WERI-Rb-1 (cell line): ENCODE measurements around the gene EIF3K.
"Not testable (repeated sequence)": the region's sequence is repeated elsewhere in the genome, so short reads cannot be mapped to it uniquely, and the experiment has no call there.

Experiments used
- DNase-seq: peaks from one replicate; pipeline ENCODE4 v3.0.0-alpha.2; 2020
- H3K27ac ChIP-seq: fragments of 250-450 bp; sonication (Bioruptor Pico); 2 replicates; pipeline ENCODE4 v1.5.1; 2020; ENCODE audit warnings: mild to moderate bottlenecking, moderate library complexity
- H3K27me3 ChIP-seq: fragments of 250-450 bp; sonication (Bioruptor Pico); 2 replicates; pipeline ENCODE4 v1.5.1; 2021; ENCODE audit warnings: mild to moderate bottlenecking, low read depth, moderate library complexity; ENCODE audit not compliant: insufficient read depth, severe bottlenecking
- H3K36me3 ChIP-seq: fragments of 250-450 bp; sonication (Bioruptor Pico); 2 replicates; pipeline ENCODE4 v1.5.1; 2020; ENCODE audit warnings: mild to moderate bottlenecking, moderate library complexity
- H3K4me3 ChIP-seq: 2 replicates; pipeline ENCODE4 v1.5.1; 2011; ENCODE audit warnings: low read depth, mild to moderate bottlenecking, control low read depth, low read length
- H3K9me3 ChIP-seq: fragments of 250-450 bp; sonication (Bioruptor Pico); 2 replicates; pipeline ENCODE4 v1.5.1; 2021; ENCODE audit warnings: mild to moderate bottlenecking, moderate library complexity; ENCODE audit not compliant: severe bottlenecking
- CTCF ChIP-seq: IDR thresholded peaks from 2 replicates; pipeline ENCODE4 v1.5.1; 2011; ENCODE audit warnings: low read depth, mild to moderate bottlenecking, control low read depth, inconsistent platforms, low read length

EIF3K gene

GRCh38 chr19:38596057-38596981, 22.7 kb upstream of the EIF3K start:
- Histone ChIP-seq H3K4me3 (no peak overlapping the region), H3K27ac (no peak overlapping the region), H3K27me3 (no peaks in the 10 kb centered on the region), H3K36me3 (no peaks in the 10 kb centered on the region), H3K9me3 (no peaks in the 10 kb centered on the region)
- TF ChIP-seq CTCF: no peak
- DNase-seq: peak; percentile 37

- DNase-seq: no peak
- Histone ChIP-seq H3K27ac (no peak overlapping the region), H3K9me3 (no peaks in the 10 kb centered on the region), H3K4me3 (no peak overlapping the region), H3K27me3 (no peaks in the 10 kb centered on the region), H3K36me3 (no peaks in the 10 kb centered on the region)
- TF ChIP-seq CTCF: no peak
Measured at GRCh38 chr19:38597075-38597474, 21.9 kb upstream of the EIF3K start.

GRCh38 chr19:38599722-38600121, 19.3 kb upstream of the EIF3K start:
- no peak for DNase-seq
- H3K36me3 ChIP-seq: no peaks in the 10 kb centered on the region
- no peaks in the 10 kb centered on the region for H3K27me3 ChIP-seq
- no peak for TF ChIP-seq CTCF
- H3K9me3 ChIP-seq: no peaks in the 10 kb centered on the region
- H3K27ac ChIP-seq: no peak overlapping the region
- H3K4me3 ChIP-seq: no peak overlapping the region

- H3K27me3 ChIP-seq, H3K9me3 ChIP-seq, H3K36me3 ChIP-seq, H3K4me3 ChIP-seq, H3K27ac ChIP-seq, DNase-seq: not testable (repeated sequence)
Measured at GRCh38 chr19:38602856-38603255, 16.1 kb upstream of the EIF3K start.

- Histone ChIP-seq H3K36me3 (no peaks in the 10 kb centered on the region), H3K27me3 (no peaks in the 10 kb centered on the region), H3K4me3 (no peak overlapping the region), H3K9me3 (no peaks in the 10 kb centered on the region), H3K27ac (peak overlapping the region; percentile 51)
- TF ChIP-seq CTCF: no peak
- DNase-seq: peak; percentile 81
Measured at GRCh38 chr19:38606131-38606530, 12.9 kb upstream of the EIF3K start.

- H3K4me3 ChIP-seq: no peak overlapping the region
- TF ChIP-seq CTCF: no peak
- no peaks in the 10 kb centered on the region for H3K27me3 ChIP-seq
- DNase-seq: no peak
- no peaks in the 10 kb centered on the region for H3K9me3 ChIP-seq
- H3K27ac ChIP-seq: no peak overlapping the region
- no peaks in the 10 kb centered on the region for H3K36me3 ChIP-seq
Measured at GRCh38 chr19:38614289-38614688, 4.7 kb upstream of the EIF3K start.
